RCC 7860 (cell line): ENCODE measurements around the gene MTCH1.
A peak's percentile ranks its signal among the peaks of the same experiment; 100 is the strongest.

Experiments
- DNase-seq: peaks from one replicate; pipeline ENCODE4 v3.0.0-alpha.2; 2015; ENCODE audit warnings: low spot score
- FAIRE-seq: peaks from 2 replicates; lab custom pipeline; 2012; peaks lifted over from hg19 to GRCh38; lab: Jason Lieb, UNC

MTCH1 gene

DNA sequence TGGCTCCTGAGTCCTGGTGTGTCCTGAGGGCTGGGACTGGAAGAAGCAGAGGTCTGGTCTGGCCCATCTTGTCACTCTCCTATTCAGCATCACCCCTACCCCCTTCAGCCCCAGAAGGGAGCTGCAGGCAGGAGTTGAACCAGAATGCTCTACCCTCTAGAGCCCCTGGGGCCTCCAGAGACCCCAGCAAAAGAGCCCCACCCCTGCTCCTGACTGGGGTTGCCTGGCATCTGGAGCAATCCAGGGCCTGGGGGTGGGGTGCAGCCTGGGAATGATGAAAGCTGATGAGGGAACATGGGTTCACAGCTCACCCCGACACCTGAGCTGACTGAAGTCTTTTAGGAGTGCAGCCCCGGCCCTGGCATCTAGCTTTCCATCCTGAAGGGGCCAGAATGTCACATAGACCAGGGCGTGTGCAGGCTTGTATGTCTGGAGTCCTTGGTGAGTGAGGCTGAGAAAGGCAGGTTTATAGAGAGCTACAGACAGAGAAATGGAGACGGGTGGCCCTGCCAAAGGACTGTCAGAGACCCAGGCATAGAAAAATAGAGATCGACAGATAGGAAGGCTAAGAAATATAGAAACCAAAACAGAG, 31.7 kb upstream of the MTCH1 start:
- FAIRE-seq = no peak
- no peak for DNase-seq

DNA sequence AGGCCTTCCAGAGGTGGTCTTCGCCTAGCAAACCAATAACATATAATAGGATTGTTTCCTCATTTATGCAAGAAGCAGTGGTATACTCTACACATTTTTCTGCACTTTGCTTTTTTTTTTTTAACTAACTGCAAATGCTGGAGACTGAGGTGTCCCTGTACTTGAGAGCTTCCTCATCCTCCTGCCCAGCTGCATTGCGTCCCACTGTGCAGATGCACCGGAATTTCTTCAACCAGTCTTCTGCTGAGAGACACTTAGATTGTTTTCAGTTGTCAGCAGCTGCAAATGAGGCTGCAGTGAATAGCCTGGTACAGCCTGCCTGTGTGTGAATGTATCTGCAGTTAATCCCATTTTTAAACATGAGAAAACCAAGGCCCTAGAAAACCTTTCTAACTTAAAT, 31.0 kb upstream of the MTCH1 start:
- DNase-seq = no peak
- FAIRE-seq = no peak

DNA sequence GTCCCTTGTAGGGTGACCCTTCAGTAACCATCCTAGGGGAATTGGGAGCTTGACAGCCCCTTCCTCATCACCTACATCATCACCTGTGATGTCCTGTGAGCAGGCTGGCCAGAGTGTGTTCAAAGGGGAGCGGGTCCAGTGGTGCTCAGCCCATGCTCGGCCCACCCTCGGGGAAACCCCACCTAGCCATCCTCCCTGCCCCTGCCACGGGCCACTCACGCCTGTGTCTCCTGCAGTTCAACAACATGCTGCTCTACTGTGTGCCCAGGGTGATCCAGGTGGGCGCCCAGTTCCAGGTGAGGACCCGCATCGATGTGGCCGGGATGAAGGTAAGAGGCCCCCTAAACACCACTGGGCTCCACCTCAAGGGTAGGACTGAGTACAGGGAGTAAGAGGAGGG, 29.5 kb upstream of the MTCH1 start:
- DNase-seq (no peak), FAIRE-seq (no peak)

DNA sequence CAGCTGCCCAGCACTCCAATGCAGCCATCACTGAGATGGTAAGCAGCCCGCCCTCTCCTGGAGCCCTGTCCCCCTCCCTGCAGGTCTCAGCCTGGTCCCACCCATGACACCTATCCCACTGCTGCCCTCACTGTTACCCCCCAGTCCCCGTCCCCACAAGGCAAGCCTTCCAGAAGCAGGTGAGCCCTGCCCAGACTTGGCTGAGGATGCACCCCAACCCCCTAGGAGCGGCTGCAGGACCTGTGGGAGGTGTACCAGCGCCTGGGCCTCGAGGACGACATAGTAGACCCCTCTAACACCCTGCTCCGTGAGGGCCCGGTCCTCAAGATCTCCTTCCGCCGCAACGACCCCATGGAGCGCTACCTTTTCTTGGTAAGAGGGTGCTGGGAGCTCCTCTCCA, 28.7 kb upstream of the MTCH1 start:
- no peak for FAIRE-seq
- no peak for DNase-seq

DNA sequence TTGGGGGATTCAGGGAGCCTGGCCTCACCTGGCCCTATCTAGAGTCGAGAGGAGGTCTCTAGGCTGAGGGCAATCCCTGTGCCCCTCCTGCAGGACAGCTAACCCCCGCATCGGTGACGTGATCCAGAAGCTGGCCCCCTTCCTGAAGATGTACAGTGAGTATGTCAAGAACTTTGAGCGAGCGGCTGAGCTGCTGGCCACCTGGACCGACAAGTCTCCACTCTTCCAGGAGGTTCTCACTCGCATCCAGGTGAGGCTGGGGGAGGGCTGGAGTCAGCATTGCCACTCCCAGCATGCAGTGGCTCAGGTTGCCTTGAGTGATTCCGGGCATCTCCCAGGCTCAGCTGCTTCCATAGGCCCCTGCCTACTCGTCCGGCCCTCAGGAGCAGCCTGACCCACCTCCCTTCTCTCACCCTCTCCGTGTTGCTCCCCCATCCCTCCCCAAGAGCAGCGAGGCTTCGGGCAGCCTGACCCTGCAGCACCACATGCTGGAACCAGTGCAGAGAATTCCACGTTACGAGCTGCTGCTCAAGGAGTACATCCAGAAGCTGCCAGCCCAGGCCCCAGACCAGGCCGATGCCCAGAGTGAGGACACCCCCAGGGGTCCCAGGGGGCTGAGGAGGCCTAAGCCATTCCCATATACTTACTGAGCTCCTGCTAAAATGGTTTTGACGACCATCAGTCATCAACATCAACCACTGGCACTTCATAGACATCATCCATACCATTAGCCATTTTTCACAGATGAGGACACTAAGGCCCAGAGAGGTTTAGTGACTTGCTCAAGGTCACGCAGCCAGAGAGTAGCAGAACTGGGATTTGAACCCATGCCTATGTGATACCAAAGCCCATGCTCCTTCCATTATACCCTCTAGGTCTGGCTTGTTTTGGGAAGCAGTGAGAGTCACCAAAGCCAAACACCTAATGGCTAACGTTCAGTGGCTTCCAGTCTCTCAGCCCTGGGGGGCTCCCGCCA, 27.8 kb upstream of the MTCH1 start:
- FAIRE-seq (no peak), DNase-seq (no peak)

DNA sequence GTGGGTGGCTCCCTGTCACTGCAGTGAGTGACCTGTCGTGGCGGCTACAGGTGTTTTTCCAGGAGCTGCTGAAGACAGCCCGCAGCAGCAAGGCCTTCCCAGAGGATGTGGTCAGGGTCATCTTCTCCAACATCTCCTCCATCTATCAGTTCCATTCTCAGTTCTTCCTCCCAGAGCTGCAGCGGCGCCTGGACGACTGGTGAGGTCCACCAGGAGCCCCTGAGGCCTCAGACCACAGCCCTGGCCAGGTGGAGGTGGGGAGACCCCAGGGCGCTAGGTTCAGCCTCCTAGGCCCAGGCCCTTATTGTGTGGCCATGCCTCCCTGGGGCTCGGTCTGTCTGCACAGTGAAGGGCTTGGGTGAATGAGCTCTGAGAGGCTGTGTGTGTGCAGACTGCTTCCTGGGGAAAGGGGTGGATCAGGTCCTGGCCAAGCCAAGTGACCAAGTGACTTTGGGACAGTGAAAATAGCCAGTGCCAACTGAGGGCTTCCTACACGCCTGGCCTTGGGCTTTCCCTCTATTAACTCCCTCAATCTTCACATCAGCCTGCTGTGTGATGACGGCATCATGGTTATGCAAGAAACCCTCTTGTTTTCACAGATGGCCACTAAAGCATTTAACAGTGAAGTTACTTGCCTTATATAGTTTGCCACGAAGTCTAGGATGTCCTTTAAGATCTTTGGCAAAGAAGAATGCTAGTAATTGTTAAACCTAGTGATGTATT, 25.8 kb upstream of the MTCH1 start:
- DNase-seq = no peak
- no peak for FAIRE-seq

DNA sequence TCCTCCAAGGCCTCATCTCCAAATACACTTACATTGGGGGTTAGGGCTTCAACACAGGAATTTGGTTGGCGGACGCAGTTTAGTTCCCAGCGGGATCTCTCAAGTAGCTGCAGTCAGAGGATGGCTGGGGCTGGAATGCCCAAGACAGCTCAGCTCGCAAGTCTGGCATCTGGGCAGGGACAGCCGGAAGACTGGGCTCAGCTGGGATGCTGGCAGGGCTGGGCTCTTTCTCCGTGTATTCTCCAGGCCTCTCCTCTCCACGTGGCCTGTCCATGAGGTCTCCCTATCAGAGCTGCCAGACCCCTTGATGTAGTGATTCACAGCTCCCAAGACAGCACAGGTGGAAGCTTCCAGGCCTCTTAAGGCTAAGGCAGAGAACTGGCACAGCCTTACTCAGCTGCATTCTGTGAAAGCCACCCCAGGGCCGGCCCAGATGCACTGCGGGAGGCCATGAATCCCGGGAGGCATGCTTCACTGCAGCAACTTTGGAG, 24.5 kb upstream of the MTCH1 start:
- FAIRE-seq (no peak), DNase-seq (no peak)

DNA sequence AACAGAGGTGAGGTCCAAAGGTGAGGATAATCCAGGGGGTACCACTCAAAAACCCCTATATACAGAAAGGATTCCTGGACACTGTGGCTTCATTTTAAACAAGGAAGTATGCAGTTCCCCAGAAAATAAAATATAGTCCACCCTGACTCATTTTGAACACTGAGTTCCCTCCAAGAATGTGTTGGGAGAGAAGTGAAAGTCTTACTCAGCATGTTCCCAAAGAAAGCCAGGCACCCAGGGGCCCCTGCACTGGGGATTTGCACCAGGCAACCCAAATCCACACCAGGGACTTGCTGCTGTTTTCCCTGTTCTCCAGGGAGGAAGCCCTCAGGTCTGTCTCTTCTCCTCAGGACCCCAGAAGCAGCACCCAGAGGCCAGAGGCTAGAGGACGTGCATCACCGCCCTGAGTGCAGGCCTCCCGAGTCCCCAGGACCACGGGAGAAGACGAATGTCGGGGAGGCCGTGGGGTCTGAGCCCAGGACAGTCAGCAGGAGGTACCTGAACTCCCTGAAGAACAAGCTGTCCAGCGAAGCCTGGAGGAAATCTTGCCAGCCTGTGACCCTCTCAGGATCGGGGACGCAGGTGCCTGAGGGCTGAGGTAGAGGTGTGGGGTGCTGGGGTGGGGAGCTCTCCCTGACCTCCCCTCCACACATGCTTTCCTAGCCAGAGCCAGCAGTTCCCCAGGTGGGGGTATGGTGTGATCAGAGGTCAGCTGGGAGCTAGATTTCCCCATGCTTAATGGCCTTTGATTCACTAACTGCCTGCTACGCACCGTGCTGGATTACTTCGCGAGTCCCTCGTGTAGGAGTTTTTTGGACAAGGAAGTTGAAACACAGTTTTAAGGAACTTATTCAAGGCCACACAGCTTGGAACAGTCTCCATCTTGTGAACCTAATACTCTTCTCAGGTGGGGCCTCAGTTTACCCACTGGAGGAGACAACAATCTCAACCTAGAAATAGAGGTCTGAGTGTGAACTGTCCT, 22.8 kb upstream of the MTCH1 start:
- FAIRE-seq (no peak), DNase-seq (no peak)

DNA sequence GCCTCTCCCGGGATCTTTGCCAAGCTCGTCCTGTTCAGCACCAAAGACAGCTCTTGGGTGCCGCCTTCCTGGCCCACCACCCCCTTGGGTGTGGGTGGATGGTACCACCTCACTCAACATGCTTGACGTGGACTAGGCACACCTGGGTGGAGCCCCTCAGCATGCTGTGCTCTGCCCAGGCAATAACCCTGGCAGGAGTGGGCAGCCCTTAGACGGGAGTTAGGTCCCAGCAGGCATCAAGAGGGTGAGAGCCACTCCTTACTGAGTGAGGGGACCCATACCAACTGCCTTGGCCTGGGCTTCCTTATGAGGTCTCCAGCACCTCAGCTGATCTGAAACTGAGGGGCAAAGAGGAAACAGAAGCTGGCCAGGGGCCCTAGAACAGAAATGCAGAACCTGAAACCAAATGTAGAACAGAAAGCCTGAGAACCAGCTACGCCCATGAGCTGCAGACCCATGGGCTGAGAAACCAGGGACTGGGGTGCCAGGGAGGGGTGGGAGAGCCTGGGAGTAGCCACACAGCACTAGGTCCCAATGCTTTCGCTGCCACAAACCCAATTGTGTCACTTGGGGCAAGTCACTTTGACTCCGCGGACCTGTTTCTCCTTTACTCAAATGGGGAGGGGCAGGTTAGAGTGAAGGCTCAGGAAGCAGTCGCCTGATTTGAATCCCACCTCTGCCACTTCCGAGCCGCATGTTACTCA, 21.5 kb upstream of the MTCH1 start:
- FAIRE-seq = no peak
- no peak for DNase-seq

DNA sequence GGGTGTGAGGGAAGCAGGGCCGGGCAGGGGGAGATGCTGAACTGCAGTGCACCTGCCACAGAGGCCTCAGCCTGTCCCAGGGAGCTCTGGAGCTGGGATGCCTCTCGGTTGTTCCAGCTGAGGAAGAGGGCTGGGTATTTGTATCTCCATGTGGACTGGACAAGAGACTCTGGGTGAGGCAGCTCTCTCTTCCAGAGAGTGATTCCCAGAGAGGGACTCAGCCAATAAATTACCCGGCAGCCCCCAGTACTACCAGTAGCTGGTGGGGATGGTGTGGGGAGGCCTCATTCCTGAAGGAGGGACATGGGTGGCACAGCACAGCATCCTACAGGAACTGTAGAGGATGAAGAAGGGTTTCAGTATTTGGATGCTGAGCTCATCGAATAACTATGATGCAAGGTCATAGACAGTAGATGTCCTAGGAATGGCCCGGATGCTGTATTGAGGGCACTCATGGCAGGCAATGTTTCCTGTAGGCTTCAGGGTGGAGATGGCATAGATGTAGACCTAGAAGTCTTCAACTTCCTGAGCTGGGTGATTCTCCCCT, 20.9 kb upstream of the MTCH1 start:
- peak; percentile 62 for DNase-seq
- FAIRE-seq = no peak

DNA sequence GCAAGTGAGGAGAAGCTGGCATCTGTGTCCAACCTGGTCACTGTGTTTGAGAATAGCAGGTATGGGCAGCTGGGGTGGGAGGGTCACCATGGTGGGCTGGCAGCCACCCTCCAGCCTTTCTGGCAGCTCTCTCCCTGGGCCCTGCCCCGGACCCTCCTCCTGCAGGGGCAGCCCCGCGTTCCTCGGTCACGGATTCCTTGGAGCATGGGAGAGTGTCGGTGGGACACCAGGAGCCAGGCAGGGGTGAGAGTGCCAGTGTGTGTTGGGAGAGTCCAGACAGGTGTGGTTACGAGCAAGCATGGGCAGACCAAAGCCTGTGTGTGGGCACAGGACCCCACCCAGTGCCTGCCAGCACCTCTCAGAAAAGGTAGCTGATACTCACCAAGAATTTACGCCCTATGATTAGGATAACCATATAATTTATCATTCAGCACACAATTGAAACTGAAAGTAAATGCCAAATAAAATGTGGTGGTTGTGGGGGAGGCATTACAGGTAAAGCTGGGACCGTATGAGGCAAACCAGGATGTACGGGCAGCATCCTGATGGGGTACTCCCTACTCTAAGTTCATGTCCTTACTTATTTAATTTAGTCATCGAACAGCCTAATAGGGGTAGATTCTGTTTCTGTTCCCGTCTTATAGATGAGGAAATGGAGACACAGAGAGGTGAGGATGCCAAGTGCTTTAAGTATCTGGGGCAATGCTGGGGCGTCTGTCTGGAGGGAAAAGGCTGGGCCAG, 20.0 kb upstream of the MTCH1 start:
- FAIRE-seq (no peak), DNase-seq (no peak)

DNA sequence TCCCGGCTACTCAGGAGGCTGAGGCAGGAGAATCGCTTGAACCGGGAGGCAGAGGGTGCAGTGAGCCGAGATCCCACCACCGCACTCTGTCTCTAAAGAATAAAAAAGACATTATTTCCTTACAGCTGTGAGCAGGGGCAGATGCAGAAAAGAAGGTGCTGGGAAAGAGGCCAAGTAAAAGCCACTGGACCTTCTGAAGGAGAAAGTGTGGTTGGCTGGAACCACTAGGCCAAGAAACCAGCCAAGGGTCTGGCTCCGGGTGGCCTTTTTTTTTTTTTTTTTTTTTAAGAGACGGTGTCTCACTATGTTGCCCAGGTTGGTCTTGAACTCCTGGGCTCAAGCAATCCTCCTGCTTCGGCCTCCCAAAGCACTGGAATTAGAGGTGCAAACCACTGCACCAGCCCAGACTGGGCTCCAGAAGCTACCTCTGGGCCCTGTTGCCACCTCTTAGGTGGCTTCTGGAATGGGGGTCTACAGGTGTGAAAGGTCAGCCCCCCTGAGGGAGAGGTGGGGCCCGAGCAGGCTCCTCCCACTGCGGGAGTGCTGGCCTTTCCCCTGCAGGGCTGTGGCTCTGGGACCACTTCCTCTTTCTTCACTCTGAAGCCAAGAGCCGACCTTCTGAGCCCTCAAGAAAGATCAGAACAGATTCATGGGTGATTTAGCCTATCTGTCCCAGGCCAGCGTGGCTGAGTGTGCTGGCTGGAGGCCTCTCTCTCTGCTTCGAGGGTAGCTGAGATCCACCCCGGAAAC, 19.2 kb upstream of the MTCH1 start, which contains the start of gene FGD2:
FGD2 (plus strand) TSS at position 595 of the 750 bp plus-strand sequence. CDS start 163 bp downstream, outside the sequence.
- DNase-seq (no peak), FAIRE-seq (no peak)

DNA sequence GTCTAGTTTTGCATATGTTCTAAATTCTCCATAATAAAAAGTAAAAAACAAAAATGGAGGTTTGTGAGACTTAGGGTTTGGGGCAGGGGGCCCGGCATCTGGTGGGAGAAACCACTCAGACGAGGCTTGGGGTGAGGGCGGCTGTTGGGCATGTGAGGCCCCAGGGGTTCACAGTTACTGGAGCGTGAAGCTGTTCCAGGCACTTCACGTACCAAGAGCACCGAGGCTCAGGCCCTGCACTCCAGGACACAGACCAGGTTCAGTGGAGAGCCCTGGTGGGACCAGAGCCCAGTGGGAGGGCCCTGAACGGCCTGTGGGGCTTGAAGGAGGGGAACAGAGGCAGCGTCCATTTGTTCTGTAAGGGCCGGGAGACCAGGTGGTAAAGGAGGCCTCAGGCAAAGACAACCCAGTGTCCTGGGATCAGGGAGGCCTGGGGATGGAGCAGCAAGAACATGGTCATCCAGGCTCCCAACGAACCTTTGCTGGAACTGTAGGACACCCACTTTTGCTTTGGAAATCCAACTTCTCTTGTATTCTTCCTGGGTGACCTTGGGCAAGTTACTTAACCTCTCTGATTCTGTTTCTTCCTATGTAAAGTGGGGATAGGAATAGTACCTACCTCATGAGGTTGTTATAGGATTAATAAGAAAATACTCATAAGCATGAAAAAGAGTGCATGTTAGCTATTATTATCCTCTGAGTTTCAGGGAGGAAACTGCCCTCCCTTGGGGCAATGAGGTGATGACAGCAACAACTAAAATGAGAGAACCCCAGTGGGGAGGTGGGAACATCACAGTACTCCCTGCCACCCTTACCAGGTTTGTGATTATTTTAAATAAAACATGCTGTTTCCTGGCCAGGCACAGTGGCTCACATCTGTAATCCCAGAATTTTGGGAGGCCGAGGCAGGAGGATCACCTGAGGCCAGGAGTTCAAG, 18.3 kb upstream of the MTCH1 start:
- DNase-seq = no peak
- FAIRE-seq = no peak

DNA sequence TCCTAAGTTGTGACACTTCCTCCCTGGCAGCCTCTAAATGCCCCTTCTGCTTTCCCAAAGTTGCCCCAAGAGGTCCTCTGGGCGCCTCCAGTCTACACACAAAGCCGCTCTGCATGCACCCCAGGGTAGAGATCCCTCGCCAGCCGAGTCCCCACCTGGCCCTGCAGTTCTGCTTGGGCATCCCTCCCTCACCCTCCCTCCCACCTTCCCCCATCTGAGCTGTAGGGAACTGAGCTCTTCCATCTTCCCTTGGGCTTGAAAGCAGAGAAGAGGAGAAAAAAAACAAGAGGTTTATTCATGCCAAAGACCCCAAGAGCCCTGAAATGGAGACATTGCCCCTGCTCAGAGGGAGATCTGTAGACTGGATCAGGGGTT, 13.7 kb upstream of the MTCH1 start:
- DNase-seq = no peak
- FAIRE-seq = no peak

DNA sequence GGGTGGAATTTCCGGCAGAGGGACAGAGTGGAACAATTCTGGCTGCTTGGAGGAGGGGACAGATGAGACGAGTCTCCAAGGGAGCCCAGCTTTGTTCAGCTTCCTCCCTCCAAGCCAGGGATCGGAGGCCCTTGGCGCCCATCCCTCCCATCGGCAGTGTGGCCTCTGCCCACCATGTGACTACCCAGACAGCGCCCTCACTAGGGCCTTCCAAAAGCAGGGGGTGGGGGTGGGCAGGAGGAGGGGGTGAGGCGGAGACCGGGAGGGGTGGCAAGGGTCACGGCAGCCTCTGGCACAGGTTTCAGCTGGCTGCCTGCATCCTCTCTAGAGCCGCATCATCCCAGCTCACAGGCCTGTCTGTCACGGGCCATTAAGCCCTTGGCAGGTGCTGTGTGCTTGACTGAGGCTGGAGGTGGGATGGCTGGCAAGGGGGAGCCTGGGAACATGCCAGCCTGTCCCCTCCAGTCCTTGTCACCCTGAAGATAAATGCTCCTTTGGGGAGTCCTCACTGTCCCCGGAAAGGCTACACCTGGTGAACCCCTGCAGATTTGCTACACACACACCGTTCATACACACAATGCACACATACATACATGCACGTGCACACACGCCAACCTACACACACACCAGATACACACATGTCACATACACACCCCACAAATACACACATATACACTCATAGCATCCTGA, 13.2 kb upstream of the MTCH1 start:
- FAIRE-seq (no peak), DNase-seq (peak; percentile 10)

DNA sequence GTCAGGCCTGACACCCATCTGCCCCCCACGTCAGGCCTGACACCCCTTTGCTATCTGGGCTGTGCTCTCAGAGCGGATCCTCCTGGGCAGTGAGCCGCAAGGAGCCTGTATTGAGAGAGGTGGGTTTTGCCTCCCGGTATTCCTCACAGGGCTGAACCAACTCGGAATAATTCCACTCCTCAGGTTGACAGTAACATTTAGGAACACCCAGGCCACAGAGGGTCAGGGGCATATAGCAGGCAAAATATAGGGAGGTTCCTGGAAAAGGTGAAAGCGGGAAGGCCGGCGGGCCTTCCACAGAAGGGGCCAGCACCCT, 12.7 kb upstream of the MTCH1 start:
- DNase-seq (no peak), FAIRE-seq (no peak)
